Cardiac fibroblast (primary cell): ENCODE data around the gene TRPV2.

Source experiments
- DNase-seq, 2 donors: peaks; one replicate each; pipeline versions ENCODE4 v3.0.0 to v3.0.0-alpha.2; 2010; ENCODE audit warnings: low read depth in 2 of 2
- H3K4me3 ChIP-seq, 2 donors: replicated peaks in 1 of 2; 1 replicate in 1 of 2; 2 replicates in 1 of 2; pipeline ENCODE4 v1.5.1; 2011; ENCODE audit warnings: low read depth in 2 of 2, low read length in 2 of 2, mild to moderate bottlenecking in 2 of 2, moderate library complexity in 1 of 2
- TF ChIP-seq, protein P1 (sequence below): IDR thresholded peaks from one replicate; pipeline ENCODE4 v1.5.1; 2011; ENCODE audit warnings: low read depth, mild to moderate bottlenecking, low read length, inconsistent platforms

Gene TRPV2

DNA sequence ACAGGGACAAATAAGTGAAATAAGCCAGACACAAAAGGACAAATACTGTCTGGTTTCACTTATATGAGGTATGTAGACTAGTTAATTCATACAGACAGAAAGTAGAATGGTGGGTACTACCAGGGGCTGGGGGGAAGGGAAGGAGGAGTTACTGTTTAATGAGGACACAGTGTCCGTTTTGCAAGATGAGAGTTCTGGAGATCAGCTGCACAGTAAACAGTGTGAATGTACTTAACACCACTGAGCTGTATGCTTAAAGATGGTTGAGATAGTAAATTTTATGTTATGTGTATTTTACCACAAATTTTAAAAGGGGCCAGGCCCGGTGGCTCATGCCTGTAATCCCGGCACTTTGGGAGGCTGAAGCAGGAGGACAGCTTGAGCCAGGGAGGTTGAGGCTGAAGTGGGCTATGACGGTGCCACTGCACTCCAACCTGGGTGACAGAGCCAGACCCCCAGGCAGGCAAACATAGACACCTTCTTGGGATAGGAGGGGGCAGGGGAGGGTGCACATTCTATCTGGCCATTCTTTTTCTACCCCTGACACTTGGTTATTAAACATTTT is 53.1 kb downstream of the TRPV2 start:
- no peak overlapping the region for H3K4me3 ChIP-seq
- DNase-seq, result no peak
- TF ChIP-seq, protein P1, sequence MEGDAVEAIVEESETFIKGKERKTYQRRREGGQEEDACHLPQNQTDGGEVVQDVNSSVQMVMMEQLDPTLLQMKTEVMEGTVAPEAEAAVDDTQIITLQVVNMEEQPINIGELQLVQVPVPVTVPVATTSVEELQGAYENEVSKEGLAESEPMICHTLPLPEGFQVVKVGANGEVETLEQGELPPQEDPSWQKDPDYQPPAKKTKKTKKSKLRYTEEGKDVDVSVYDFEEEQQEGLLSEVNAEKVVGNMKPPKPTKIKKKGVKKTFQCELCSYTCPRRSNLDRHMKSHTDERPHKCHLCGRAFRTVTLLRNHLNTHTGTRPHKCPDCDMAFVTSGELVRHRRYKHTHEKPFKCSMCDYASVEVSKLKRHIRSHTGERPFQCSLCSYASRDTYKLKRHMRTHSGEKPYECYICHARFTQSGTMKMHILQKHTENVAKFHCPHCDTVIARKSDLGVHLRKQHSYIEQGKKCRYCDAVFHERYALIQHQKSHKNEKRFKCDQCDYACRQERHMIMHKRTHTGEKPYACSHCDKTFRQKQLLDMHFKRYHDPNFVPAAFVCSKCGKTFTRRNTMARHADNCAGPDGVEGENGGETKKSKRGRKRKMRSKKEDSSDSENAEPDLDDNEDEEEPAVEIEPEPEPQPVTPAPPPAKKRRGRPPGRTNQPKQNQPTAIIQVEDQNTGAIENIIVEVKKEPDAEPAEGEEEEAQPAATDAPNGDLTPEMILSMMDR, result no peak

DNA sequence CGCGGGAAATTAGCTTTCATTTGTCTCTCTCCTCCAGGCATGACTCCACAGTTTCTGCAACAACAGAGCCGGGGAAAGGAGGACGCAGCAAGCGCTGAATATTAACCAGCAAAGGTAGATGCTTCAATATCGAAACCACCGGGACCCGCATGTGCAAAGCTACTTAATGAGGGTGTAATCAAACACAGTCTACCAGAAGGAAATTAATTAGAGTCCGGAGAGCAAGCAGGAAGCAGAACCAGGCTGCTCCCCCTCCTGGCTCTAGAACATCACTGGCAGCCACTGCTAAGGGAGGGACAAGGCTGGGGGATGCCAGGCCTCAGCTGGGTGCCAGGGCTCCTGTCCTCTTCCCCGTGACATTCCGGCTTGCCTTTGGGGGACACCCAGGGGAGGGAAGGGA is 54.9 kb downstream of the TRPV2 start:
- DNase-seq, result no peak
- no peak overlapping the region for H3K4me3 ChIP-seq
- TF ChIP-seq, protein P1, result no peak

DNA sequence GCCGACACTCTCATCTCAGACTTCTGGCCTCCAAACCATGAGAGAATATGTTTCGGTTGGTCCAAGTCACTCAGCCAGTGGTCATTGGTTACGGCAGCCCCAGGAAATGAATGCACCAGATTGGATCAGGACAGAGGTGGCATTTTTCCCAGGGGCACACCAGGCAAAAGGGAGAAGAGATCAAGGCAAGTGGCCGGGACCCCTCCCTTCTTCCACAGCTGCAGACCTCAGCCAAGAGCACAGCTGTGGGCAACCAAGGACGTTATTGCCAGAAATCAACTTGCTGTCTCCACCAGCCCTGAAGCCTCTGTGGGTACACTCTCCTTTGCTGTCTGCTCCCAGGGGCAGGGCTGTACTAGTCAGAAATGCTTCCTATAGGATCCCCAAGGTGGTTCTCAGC is 55.9 kb downstream of the TRPV2 start:
- H3K4me3 ChIP-seq, result no peak overlapping the region
- TF ChIP-seq, protein P1, result no peak
- DNase-seq, result no peak

DNA sequence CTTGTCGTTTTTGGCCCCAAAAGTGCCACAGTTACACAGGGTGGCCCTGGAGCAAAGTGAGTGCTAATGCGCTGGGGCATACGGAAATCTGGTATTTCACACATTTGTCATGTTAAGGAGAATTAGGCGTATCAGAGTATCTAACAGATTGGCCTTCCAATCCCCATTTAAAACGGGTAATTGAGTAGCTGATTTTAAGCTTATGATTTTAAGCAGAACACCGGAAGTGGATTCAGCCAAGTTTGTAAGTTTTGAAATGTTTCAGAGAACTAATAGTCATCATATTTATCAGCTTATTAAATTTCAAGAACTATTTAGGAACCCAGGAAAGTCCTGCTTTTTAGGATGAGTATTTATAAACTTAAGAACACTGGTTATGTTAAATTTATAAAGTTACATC is 57.2 kb downstream of the TRPV2 start:
- TF ChIP-seq, protein P1, result no peak
- H3K4me3 ChIP-seq, result no peak overlapping the region
- no peak for DNase-seq

DNA sequence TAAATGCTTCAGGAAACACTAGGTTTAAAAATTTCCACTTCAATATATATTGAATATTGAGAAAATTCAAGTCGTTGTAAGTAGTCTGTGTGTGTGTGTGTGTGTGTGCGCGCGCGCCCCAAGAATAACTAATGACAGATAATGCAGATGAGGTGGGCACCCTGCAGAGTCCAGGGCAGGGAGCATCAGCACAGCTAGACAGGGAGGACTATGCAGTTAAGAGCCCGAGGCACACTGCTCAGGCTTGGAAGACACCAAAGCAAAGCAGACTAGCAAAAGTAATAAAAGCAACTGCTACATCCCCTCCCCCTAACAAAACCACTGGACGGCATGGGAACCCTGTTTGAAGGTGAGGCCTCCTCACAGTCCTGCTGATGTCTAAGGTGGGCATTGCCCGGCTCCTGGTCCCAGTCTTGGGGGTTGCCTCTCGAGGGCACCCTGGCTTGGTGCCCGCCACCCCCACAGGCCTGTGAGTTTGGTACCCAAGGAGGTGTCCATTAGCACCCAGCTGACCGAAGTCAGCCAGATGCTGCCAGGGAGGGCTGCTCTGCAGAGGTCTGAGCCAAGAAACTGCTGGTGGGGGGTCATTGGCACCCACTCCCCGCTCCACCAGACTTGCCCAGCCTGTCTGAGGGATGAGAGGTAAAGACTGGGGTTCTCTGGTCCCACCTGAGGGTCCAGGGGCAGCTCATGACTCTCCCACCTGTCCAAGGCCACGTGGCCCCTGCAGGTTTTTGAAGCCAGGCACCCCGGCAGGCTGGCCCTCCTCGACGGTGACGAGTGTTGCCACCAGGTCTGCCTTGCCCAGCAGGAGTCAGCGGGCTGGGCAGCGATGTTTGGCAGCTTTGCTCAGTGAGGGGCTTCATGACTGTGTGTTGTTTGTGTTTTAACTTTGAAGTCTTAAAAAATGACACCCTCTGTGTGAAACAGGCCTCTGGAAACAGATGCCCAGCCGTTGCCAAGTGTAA is 58.0 kb downstream of the TRPV2 start:
- H3K4me3 ChIP-seq, result no peak overlapping the region
- TF ChIP-seq, protein P1, result no peak
- DNase-seq, result no peak

DNA sequence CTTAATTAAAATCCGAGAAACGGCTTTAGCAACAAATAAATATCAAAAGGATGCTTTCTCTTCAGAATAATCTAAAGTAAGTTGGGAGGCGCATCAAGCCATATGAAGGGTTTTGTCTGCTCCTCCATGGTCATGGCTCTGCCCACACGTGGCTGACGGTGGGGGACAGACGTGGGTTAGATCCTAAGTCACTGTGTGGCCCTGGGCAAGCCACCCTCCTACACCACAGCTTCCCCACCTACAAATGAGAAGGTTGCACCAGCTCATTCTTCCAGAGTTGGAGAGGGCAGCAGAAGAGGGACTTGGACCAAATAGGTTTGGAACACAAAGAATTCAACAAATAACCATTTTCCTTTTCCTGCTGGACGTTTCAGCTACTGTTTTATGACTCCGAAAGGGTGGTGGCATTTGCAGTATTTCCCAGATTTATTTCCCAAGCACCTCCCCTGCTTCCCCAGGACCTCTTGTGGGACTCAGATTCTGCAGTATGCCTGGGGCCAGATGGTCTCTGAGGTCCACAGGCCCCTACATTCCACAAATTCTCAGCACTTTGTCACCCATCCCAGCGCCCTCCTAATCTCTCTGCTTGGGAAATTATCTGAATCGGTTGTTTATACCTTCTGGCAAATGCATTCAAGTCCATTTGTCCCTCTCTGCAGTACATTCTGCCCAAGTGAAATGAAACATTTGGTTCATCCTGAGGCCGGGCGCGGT is 58.8 kb downstream of the TRPV2 start:
- no peak overlapping the region for H3K4me3 ChIP-seq
- TF ChIP-seq, protein P1, result no peak
- DNase-seq, result peak in 1 of 2 donors; percentile 49
